ENCODE results near the gene TRIL. TPM values are rescaled to one million over a fixed set of nuclear protein-coding genes. Genes with fewer than 3 reads are reported as not detected.

TRIL gene
- total RNA-seq, 1 experiment from 2014 or later, result 0.45 TPM

DNA sequence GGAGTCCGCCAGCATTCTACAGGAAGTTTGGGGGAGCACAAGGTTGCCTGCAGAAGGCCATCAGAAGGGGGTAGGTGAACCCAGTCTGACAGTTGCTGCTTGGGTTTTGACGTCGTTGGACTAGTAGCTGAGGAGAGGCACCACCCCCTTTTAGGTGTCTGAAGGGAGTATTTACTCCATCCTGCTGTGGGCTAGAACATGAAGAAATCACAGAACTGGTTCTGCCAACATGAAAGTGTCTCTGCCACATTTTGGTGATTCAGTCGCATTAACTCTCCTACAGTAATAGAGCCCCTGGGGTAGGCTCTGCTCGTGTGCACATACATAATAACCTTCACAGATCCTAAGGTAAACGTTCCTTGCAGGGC, 834 bp upstream of the TRIL start:
- no peaks in the 10 kb centered on the region for H3K27me3 Mint-ChIP-seq (ENCODE audit: insufficient read depth, unreplicated experiment)
- intact Hi-C loops (cut with micrococcal nuclease; ENCODE audit: unreplicated experiment), result no loop called here
- H3K4me1 Mint-ChIP-seq (ENCODE audit: low read depth, unreplicated experiment), result peaks cover 17% of the 10 kb centered on the region
- no peaks in the 10 kb centered on the region for H3K9me3 Mint-ChIP-seq (ENCODE audit: unreplicated experiment)
- no peaks in the 10 kb centered on the region for H3K9me3 ChIP-seq
- no peaks in the 10 kb centered on the region for H3K27me3 ChIP-seq (replicated peaks; ENCODE audit: control insufficient read depth, insufficient read depth, low read length)
- peak in 1 of 2 experiments; percentile 34 for DNase-seq
- no peaks in the 10 kb centered on the region for H3K36me3 ChIP-seq (ENCODE audit: control insufficient read depth, insufficient read depth, low read length)
- no peaks in the 10 kb centered on the region for H3K36me3 Mint-ChIP-seq (ENCODE audit: insufficient read depth, unreplicated experiment)
- no peak overlapping the region for H3K4me3 ChIP-seq (ENCODE audit: low read depth, low read length)
- no peak overlapping the region for H3K27ac Mint-ChIP-seq (ENCODE audit: unreplicated experiment)
- BruUV-seq (replicated peaks), result no TSS peak
- ChIA-PET CTCF (no interaction called here), POLR2A (no interaction called here)
- H3K4me3 Mint-ChIP-seq (ENCODE audit: unreplicated experiment), result no peak overlapping the region
- peaks cover 18% of the 10 kb centered on the region; the same call in 1 of the 2 replicates for H3K4me1 ChIP-seq
- TF ChIP-seq, protein P1, sequence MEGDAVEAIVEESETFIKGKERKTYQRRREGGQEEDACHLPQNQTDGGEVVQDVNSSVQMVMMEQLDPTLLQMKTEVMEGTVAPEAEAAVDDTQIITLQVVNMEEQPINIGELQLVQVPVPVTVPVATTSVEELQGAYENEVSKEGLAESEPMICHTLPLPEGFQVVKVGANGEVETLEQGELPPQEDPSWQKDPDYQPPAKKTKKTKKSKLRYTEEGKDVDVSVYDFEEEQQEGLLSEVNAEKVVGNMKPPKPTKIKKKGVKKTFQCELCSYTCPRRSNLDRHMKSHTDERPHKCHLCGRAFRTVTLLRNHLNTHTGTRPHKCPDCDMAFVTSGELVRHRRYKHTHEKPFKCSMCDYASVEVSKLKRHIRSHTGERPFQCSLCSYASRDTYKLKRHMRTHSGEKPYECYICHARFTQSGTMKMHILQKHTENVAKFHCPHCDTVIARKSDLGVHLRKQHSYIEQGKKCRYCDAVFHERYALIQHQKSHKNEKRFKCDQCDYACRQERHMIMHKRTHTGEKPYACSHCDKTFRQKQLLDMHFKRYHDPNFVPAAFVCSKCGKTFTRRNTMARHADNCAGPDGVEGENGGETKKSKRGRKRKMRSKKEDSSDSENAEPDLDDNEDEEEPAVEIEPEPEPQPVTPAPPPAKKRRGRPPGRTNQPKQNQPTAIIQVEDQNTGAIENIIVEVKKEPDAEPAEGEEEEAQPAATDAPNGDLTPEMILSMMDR (IDR thresholded peaks at IDR 0.05; ENCODE audit: insufficient read depth in 1 of 2, low read depth in 1 of 2, low read length in 1 of 2, severe bottlenecking in 1 of 2, unreplicated experiment in 1 of 2), result no peak

DNA sequence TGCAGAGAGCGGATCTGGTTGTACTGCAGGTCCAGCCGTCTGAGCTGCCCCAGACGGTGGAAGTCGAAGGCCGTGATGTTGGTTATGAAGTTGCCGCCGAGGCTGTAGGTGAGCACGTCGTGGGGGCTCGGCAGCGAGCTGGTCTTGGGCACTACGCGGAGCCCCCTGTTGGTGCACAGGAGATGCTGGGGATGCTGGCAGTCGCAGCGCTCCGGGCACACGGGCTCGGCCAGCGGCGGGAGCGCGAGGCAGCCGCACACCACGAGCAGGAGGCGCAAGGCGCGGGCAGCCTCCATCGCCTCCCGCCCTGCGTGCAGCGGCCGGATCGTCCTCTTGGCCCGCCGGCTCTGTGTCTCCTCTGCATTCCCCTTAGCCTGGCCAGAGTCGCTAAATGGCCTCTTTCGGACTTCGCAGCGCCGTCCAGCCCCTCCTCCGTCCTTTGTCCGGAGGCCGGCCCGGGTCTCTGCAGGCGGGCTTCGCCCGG, 337 bp downstream of the TRIL start:
- peak overlapping the region; percentile 63 for H3K27ac Mint-ChIP-seq (ENCODE audit: unreplicated experiment)
- CTCF ChIA-PET, result interaction anchor here (1.7 to 3.3 kb wide), 4 partner anchors 31 to 149 kb away, joined by 7 to 76 read pairs (median 38); no protein-coding TSS in a partner anchor

DNA sequence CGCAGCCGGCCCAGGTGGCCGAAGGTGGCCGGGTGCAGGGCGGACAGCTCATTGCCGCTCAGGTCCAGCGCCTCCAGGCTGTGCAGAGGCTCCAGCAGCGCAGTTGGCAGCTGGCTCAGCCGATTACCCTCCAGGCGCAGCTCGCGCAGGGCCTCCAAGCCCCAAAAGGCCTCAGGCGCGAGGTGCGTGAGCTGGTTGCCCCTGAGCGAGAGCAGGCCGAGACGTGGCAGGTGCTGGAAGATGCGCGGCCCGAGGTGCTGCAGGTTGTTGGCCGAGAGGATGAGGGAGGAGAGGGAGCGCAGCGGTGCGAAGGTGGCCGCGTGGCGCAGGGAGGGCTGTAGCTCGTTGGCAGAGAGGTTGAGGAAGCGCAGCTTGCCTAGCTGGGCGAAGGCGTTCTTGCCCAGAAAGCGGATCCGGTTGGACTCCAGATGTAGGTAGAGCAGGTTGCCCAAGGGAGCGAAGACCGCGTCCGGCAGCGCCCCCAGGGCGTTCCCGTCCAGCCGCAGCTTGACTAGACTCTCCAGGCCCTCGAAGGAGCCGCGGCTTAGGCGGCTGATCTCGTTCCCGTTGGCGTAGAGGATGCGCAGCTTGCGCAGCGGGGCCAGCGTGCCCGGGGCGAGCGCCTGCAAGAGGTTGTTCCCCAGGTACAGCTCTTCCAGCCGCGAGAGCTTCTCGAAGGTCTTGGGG, 923 bp downstream of the TRIL start:
- Histone ChIP-seq H3K9me3 (no peaks in the 10 kb centered on the region), H3K27me3 (replicated peaks; ENCODE audit: control insufficient read depth, insufficient read depth, low read length) (no peaks in the 10 kb centered on the region), H3K4me3 (ENCODE audit: low read depth, low read length) (peak overlapping the region; percentile 65), H3K36me3 (ENCODE audit: control insufficient read depth, insufficient read depth, low read length) (no peaks in the 10 kb centered on the region), H3K4me1 (peaks cover 18% of the 10 kb centered on the region; the same call in 1 of the 2 replicates)
- POLR2A ChIA-PET, result interaction anchor here (0.8 to 1.0 kb wide), 2 partner anchors 142 to 233 kb away, joined by 3 to 4 read pairs; no protein-coding TSS in a partner anchor
- Mint-ChIP-seq H3K4me3 (ENCODE audit: unreplicated experiment) (peak overlapping the region; percentile 73), H3K27ac (ENCODE audit: unreplicated experiment) (peak overlapping the region; percentile 63), H3K36me3 (ENCODE audit: insufficient read depth, unreplicated experiment) (no peaks in the 10 kb centered on the region), H3K27me3 (ENCODE audit: insufficient read depth, unreplicated experiment) (no peaks in the 10 kb centered on the region), H3K9me3 (ENCODE audit: unreplicated experiment) (no peaks in the 10 kb centered on the region), H3K4me1 (ENCODE audit: low read depth, unreplicated experiment) (peaks cover 17% of the 10 kb centered on the region)
- intact Hi-C loops (cut with micrococcal nuclease; ENCODE audit: unreplicated experiment), result no loop called here
- peak in 1 of 2 experiments; percentile 26 for DNase-seq
- CTCF ChIA-PET, result interaction anchor here (0.8 to 3.3 kb wide), 15 partner anchors 10 to 451 kb away, joined by 3 to 76 read pairs (median 7); no protein-coding TSS in a partner anchor
- BruUV-seq (replicated peaks), result no TSS peak
- TF ChIP-seq, protein P1 (IDR thresholded peaks at IDR 0.05; ENCODE audit: insufficient read depth in 1 of 2, low read depth in 1 of 2, low read length in 1 of 2, severe bottlenecking in 1 of 2, unreplicated experiment in 1 of 2), result no peak

More for the DNA sequence above, 337 bp downstream of the TRIL start:
- intact Hi-C loops (cut with micrococcal nuclease; ENCODE audit: unreplicated experiment), result no loop called here
- 0 out of 2 replicates have a peak overlapping the region, but pooled peaks have one; percentile 65 for H3K4me3 ChIP-seq (ENCODE audit: low read depth, low read length)
- H3K36me3 Mint-ChIP-seq (ENCODE audit: insufficient read depth, unreplicated experiment), result no peaks in the 10 kb centered on the region
- no peaks in the 10 kb centered on the region for H3K27me3 ChIP-seq (replicated peaks; ENCODE audit: control insufficient read depth, insufficient read depth, low read length)
- peaks cover 18% of the 10 kb centered on the region; the same call in 1 of the 2 replicates for H3K4me1 ChIP-seq
- no TSS peak for BruUV-seq (replicated peaks)
- H3K9me3 ChIP-seq, result no peaks in the 10 kb centered on the region
- H3K36me3 ChIP-seq (ENCODE audit: control insufficient read depth, insufficient read depth, low read length), result no peaks in the 10 kb centered on the region
- H3K4me3 Mint-ChIP-seq (ENCODE audit: unreplicated experiment), result peak overlapping the region; percentile 73
- POLR2A ChIA-PET, result no interaction called here
- TF ChIP-seq, protein P1 (IDR thresholded peaks at IDR 0.05; ENCODE audit: insufficient read depth in 1 of 2, low read depth in 1 of 2, low read length in 1 of 2, severe bottlenecking in 1 of 2, unreplicated experiment in 1 of 2), result no peak
- H3K9me3 Mint-ChIP-seq (ENCODE audit: unreplicated experiment), result no peaks in the 10 kb centered on the region
- DNase-seq, result no peak
- peaks cover 17% of the 10 kb centered on the region for H3K4me1 Mint-ChIP-seq (ENCODE audit: low read depth, unreplicated experiment)
- H3K27me3 Mint-ChIP-seq (ENCODE audit: insufficient read depth, unreplicated experiment), result no peaks in the 10 kb centered on the region
